ENCODE data around the gene NTSR1.

DNA sequence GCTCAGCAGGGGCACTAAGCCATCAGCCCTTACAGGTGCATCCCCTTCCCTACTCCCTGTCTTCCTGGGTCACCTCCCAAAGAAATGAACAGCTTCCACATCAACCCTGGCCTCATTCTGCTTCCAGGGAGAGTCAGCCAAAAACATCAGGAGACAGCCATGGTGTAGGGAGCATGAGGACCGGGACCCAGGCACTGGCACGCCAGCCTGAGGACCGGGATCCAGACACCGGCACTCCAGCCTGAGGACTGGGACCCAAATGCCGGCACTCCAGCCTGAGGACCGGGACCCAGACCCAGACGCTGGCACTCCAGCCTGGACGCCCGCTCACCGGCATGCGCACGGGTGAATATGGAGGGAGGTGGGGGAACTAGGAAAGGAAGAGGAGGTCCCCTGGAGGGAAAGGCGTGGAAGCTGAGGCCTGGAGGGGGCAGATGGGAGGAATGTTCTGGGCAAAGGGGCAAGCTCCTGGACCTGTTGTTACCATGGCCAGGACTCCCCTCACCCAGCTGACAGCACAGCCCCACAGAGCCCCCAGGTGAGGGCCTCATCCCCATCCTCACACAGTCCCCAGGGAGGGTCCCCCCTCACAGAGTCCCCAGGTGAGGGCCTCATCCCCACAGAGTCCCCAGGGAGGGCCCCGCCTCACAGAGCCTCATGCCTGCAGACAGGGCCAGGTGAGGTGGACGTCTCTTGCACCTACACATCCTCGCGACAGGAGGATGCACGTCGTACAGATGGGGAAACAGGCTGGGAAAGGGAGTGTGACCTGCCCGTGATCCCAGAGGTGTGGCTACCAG lies 61.7 kb downstream of the NTSR1 start:
- no peak for TF ChIP-seq POLR2A (IDR thresholded peaks at IDR 0.05)
- TF ChIP-seq CTCF (IDR thresholded peaks at IDR 0.05) = no peak
